Left ventricle myocardium superior (tissue), 1 donor: ENCODE measurements around the gene RTN4R. TPM values are rescaled to one million over a fixed set of nuclear protein-coding genes. Genes with fewer than 3 reads are reported as not detected.
"Not testable (repeated sequence)": the region's sequence is repeated elsewhere in the genome, so short reads cannot be mapped to it uniquely, and the experiment has no call there.

Source experiments
- ATAC-seq: fragments of 200-7000 bp; cut with Tn5 transposase; one replicate; pipeline ENCODE4 v1.9.1; 2020; ENCODE audit warnings: mild to moderate bottlenecking, moderate library complexity
- DNase-seq: peaks from one replicate; pipeline ENCODE4 v3.0.0-alpha.2; 2020
- intact Hi-C: fragments of 100-400 bp; cut with micrococcal nuclease; formaldehyde crosslinking; loops from one replicate; pipeline ENCODE4 v1.11.0; 2022
- long read RNA-seq: library from polyadenylated mRNA; unstranded; transcript quantifications from one replicate; pipeline ENCODE4 v2.0.0, GENCODE V29; 2021
- total RNA-seq: library from RNA; stranded (reverse); fragmentation: NEBNext Ultra II Directional; extraction: Animal tissue kit (Norgen Biotek cat#: 25700); gene quantifications from one replicate; pipeline ENCODE4 v1.2.1, GENCODE V29; 2021
- donor health status: DM: no; HTN: yes; CAD: no; lungs with severe emphysema.

RTN4R gene
- total RNA-seq: 1.2 TPM
- long read RNA-seq, transcript RTN4R-201 (2 exons, 2,157 nt): major isoform, 7 of 7 reads
- long read RNA-seq, partial matches to known transcripts: 0 of 7 reads
- long read RNA-seq, other reads (novel, unspliced or antisense): 0 of 7 reads

DNA sequence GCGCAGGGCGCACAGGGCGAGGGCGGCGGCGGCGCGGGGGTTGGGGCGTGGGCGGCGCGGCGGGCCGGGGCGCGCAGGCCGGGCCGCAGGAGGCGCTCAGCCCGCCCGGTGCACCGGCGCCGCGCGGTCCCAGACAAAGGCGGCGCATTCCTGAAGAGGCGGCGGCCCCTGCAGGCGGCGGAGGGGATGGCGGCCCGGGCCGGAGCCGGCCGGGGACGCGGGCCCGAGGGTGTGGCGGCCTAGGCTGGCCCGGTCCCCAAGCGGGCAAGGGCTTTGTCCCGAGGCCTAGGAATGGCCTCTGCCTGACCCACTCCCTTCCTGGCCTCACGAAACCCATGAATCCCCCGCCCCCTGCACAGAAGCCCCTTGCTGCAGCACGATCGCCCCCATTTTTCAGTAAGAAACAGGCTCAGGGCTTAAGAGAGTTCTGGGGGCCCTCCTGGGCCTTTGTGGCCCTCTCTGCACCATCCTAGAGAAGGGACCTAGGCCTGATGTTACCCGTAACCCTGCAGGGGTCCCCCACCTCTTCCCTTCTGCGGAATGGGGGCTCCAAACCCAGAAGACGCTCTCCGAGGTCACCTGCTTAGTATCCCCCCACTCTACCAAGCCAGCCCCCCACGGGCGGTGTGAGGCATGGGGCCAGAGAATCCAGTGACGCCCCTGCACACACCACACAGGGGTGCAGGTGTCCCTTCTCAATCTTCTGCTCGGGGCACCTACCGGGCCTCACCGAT lies at the start of gene RTN4R:
Gene RTN4R (minus strand): TSS at position 40 of the 734 bp plus-strand sequence. CDS start 226 bp downstream, outside the sequence.
- ATAC-seq (peak; percentile 90), DNase-seq (peak; percentile 83)
- intact Hi-C loops: no loop called here

DNA sequence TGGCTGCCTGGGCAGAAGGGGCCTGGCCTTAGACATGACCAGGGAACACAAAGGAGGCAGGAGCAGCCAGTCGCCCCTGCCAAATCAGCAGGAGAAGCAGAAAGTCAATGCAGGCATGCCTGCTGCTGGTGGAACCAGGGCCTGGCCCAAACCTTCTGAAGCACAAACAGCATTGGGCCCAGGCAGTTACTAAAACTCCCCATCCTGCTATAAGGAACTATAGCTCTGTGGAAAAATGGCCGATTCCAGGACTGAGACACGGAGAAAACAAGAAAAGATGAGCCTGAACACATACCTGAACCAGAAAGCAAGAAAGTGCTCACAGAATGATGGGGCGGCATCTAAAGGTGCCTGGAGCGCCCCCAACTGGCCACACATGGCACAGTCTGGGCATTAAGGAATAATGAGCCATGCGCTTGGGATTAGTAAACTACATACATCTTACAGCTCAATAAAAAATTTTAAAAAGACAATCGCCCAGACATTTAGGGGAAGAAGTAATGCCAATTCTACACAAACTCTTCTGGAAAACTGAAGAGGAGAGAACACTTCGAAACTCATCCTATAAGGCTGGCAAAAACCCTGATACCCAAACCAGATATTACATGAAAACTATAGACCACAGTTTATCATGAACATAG lies 49.4 kb upstream of the RTN4R start:
- ATAC-seq, intact Hi-C loops, DNase-seq: not testable (repeated sequence)

DNA sequence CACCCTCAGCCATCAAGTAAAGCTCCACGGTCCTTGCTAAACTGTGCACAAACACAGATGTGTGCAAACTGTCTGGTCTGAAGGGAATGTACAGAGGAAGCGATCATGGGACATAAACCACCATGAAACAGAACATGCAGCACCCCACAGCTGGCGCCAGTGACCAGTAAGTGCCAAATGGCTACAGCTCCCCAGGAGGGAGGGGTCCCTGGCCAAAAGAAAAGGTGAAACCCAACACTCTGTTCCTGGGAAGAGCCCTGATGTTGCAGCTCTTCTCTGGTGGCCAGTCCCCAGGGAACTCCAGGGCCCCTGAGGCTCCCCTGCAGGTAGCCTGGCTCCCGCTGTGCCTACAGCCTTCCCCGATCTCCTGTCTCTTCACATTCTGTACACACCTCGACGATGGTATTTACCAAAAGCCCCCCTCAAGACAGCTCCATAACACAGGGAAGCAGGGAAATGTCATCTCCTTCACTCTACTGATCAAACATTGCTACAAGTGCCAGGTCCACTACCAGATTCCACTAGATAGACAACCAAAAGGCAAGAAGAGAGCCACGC lies 48.8 kb upstream of the RTN4R start:
- ATAC-seq: no peak
- no peak for DNase-seq
- intact Hi-C loops: no loop called here

DNA sequence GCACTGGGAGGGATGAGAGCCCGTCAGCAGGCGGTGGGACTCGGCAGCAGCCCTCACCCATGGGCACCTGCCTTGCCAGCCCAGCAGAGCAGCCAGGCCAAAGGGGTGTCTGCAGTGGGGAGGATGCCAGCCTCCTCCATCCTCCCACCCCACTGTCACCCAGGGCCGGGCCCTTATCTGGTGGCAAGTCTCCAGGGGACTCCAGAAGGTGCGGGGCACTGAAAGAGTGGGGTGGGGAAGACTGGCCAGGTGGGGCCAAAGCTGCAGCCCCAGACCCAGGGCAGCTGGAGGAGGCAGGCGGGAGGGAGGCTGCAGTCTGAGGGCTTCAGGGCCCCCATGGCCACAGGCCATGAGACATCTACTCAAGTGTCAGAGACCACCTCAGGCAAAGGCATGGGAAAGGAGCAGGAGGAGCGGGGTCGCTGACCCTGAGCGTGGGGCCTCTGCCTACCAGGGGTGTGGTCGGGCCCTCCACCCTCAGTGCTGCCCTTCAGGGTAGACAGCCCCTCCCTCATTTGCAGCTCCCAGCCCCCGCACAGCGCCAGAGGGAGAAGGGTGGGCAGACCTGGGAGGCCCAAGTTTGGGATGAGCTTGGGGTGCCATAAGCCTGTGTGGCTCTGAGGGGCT lies 48.2 kb upstream of the RTN4R start:
- intact Hi-C loops: no loop called here
- DNase-seq (no peak), ATAC-seq (no peak)

DNA sequence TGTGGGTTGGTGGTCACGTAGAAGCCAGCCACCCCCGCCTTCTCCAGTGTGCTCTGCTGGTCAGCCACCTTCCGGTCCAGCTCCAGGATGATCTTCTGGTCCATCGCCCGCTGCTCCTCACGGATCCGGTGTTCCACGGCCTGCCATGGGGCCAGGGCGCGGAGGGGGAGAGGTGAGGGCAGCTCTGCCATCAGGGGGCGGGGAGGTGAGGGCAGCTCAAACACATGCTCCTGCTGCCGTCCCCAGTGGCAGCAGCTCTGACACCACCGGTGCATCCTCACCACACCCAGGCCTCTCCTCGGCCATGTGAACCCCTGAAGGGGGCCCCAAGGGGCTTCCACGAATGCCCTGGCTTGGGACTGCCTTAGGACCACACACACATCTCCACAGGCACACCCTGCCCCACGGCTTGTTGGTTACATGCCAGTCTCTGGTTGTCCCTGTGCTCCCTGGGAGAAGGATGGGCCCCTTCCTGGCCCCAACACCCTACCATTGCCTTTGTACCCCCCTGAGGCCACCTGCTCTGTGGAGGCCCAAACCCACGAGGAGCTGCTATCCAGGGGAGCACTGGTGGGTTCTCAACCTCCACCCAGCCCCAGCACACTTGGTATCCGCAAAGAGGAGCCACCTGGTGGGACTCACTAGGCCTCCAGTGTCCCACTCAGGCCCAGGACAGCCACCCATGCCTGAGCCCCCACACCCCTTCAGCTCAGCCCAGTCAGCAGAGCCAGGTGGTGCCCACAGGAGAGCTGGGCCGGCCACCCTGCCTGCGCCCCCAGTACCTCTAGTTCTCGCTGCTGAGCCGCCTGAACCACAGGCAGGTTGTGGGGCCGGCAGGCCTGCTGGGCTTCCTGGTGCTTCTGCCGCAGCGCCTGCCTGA lies 47.5 kb upstream of the RTN4R start:
- ATAC-seq (no peak), DNase-seq (no peak)
- intact Hi-C loops: no loop called here

DNA sequence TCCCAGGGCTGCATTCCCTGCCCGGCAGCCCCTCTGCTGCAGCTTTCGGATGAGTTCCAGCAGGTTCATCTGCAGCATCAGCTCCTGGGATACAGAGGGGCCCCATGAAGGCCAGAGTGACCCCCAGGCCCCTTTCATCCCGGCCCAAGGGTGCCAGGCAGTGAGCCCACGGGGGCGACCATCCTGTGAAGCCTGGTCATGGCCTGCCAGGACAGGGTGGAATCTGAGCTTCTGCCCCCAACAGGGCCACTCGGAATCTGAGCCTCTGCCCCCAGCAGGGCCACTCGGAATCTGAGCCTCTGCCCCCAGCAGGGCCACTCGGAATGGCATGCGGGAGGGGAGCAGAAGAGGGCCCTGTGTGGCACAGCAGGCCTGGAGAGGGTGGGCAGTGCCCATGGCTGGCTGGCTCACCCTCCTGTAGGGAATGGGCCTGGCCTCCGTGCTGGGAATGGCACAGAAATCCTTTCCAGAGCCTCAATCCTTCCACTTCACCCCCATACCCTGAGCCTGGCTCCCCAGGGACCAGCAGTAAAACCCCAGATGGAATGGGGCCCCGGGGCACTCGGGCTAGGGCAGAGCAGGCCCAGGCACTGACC lies 46.7 kb upstream of the RTN4R start:
- intact Hi-C loops, ATAC-seq, DNase-seq: not testable (repeated sequence)

DNA sequence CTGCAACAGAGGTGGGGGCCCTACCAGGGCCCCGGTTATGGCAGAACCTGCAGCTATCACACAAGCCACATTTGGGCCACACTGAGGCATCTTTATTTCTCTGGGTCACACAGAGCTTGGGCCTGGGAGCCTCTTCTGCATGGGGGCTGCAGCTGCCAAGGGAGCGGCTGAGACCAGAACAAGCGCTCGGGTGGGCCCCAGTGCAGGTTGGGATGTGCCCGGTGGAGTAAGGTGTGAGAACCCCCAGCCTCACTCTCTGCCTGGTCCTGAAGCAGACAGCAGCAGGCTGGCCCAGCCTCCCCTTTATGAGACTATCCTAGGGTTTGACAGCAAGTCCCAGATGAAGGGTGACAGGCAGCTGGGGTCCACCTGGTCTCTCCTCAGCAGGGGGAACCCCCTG lies 46.1 kb upstream of the RTN4R start:
- ATAC-seq, intact Hi-C loops, DNase-seq: not testable (repeated sequence)

DNA sequence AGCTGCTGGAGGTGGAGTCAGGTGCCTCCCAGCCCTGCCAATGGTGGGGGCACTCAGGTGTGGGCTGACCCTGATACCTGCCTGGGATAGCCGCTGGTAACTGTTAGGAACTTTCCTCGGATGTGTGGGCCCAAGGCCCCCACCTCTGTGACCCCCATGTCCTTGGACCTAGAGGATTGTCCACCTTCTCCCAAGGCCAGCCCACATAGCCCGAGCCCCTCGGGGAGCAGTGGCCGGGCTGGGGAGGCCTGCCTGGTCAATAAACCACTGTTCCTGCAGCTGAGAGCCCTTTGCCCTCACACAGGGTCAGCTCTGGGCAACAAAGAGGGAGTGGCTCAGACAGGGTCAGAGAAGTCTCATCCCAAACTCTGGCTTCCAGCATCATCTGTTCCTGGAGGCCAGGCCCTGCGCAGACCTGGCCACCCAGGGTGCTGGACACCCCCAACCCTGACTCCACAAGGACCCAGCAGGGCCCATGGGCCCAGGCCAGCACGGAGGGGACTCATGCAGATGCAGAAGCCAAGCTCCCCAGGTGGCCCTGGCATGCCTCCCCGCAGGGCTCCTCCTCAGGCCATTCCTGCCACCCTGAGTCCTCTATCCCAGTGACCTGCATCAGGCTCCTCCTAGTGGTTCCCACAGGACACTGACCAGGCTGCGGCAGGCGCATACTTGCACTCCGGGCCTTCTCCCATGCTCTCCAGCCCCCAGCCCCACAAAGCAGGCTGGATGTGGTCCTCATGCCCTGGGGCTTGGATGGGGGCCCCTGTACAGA lies 45.4 kb upstream of the RTN4R start:
- intact Hi-C loops, DNase-seq: not testable (repeated sequence)
- ATAC-seq: peak; percentile 13

DNA sequence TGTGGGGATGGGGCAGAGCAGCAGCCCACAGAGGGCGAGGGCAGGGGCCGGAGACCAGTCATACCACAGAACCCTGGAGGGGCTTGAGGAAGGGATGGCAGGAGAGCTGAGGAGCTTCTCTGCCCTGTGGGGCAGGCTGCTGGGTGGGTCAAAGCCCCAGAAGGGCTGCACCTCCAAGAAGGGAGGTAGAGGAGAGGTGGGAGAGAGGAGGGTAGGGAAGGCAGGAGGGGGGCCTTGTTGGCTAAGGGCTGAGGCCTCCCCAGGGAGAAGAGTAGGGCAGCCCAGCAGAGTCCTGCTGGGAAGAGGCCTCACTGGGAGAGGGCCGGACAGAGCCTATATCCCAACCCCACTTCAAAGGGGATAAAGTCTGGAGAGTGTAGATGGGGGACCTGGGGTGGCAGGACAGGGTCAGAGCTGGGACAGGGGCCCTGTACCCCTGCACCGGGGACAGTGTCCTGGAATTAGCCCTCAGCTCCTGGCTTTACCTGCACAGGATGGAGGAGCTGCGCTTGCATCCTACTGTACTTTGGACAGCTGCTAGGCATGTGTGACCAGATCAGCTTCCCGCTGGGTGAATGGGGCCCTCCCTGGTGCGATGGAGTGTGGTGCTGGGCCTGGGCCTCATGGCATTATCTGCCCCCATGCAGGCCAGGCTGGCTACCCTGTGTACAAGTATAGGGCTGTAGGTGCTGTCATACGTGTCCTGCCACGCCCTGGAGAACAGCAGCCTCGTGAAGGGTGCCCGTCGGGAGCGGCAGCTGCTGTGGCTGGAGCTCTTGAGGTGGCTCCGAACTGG lies 44.5 kb upstream of the RTN4R start:
- ATAC-seq: no peak
- no peak for DNase-seq
- intact Hi-C loops: no loop called here

DNA sequence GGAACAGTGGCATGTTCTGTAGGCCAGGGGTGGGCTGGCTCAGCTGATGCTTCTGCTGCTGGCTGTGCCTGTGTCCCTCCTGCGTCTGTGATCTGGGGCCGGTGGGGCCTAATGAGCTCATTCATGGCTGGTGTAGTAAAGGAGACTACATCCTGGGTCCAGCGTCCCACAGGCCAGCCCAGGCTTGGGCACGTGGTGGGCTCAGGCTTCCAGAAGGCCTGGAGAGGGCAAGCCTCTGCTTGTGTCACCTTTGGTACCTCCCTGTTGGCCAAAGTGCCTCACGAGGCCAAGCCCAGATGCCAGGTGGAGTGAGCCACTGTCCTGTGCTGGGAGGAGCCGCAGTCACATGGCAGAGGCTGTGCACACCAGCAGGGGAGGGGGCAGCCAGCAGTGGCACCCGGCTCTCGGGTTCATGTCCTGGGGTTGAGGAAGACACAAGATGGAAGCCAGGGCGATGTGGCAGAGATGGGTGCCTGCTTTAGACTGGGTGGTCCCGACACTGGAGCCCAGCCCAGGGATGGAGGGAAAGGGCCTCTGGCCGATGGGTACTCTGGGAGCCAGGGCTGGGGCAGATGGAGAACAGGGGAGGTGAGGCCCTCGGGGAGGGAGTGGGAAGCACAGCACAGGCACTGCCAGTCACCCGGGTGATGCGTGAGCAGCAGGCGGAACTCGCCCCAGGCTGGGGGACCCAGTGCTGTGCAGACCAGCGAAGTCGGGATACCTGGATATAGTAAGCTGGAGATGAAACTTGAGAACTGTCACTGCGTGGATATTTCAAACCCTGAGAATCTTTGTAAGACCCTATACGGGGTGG lies 43.3 kb upstream of the RTN4R start:
- DNase-seq, intact Hi-C loops: not testable (repeated sequence)

DNA sequence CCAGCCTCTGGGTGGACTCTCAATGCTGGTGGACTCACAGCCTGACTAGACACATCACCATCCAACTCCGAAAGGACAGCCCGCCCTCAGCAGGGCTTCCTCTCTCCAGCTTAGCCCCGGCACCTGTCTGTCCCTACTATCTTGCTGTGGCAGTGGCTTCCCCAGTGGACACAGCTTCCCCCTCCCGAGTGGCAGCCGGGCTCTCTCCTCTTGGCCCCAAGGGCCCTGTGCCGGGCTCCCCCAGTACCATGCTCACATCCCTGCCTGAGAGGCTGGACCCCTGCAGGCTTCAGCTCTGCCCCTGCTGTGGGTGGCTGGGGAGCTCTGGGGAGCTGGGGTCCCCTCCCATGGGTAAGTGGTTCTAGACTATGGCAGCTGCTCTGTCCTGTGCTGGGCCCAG lies 42.7 kb upstream of the RTN4R start:
- ATAC-seq, intact Hi-C loops, DNase-seq: not testable (repeated sequence)

More for the DNA sequence above, 43.3 kb upstream of the RTN4R start:
- not testable (repeated sequence) for ATAC-seq

DNA sequence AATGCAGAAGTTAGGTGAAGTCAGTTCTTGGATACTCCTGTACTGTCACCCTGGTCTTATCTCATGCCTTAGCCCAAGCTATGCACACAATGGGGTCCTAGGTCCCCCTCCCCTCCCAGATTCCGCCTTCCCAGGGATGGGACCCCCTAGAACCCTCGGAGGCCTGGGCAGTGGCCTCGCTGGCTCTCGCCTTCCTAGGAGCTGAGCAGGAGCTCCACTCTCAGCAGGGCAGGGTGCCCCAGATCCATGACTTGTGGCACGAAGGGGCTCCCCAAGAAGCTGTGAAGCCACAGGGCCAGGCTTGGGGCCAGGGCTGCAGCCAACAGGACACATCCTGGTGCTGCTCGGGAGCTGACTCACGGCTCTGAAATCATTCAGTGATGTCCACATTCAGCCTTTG lies 42.1 kb upstream of the RTN4R start:
- intact Hi-C loops, DNase-seq, ATAC-seq: not testable (repeated sequence)

DNA sequence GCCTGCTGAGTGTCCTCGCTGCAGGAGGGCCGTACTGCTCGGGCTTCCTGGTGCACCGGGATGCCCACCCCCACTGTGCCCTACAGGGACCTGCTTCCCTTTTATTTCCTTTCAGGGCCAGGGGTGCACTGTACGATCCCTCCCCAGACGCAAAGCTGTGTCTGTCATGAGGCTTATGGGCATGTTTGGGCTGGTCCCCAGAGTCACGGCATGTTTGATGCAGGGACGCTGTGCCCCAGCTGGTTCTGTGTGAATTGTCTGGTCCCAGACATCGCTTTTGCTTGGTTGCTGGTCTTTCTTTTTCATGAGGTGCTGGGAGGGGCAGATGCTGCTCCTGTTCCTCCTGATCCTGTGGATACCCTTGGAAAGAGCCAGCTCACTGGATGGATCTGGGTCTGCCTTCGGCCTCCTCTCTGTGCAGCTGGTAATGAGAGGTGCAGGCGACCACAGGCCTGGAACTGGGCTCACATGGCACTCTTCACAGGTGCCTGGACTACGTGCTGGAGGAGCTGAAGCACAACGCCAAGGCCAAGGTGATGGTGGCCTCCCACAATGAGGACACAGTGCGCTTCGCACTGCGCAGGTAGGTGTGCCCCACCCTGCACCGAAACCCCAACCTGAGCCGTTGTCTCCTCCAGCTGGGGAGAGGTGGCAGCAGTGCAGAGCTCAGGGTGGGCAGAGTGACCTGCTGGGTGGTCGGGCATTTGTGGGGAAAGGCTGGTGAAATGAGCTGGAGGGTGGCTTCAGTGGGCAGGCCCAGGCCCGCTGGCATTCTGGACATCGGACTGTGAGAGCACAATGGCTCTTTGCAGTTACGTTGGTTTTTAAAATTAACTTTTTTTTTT lies 40.9 kb upstream of the RTN4R start:
- intact Hi-C loops, ATAC-seq, DNase-seq: not testable (repeated sequence)

DNA sequence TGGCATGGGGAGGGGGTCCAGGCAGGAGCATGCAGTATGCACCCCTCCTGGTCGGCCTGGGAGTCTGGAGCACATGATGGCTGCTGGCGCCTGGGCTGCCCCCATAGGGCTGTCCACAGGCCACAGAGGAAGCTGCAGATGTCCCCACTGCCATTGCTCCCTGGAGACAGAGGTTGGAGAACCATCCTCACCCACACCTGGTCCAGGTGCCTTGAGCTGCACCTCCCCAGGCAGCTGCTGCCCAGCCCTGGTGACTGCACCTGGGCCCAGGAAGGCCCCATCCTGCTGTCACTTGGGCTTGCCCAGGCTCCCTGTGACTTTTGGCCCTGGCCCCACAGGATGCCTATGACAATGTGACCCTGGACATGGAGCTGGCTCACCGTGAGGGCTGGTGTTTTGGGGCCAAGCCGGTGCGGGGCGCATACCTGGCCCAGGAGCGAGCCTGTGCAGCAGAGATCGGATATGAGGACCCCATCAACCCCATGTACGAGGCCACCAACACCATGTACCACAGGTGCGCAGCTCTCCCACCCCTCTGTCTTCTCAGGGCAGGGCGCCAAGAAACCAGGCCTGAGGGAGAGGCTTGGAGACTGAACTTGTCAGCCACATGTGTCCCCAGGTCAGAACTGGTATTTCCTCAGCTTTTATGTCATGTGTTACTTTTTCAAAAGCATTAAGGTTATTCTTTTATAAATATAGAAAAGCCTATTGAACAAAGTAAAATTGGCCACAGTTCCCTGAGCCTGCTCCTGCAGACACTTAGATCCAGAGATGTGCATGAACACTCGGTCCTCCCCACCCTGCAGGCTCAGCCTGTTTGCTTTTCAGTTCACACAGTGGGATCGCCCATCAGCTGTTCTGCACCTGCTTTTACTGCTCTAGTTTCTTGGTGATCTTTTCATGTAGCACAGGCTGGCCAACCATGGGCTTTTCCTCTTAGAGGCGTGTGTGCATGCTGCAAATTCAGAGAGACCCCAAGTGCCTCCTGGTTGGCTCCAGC lies 39.6 kb upstream of the RTN4R start:
- DNase-seq, intact Hi-C loops: not testable (repeated sequence)

More for the DNA sequence above, 39.6 kb upstream of the RTN4R start:
- not testable (repeated sequence) for ATAC-seq
